BE2C (cell line): ENCODE measurements around the gene KCNC4.
A peak's percentile ranks its signal among the peaks of the same experiment; 100 is the strongest.

ENCODE experiments used
- DNase-seq: peaks from one replicate; pipeline ENCODE4 v3.0.0-alpha.2; 2020
- H3K27me3 ChIP-seq: fragments of 250-450 bp; sonication (Bioruptor Pico); 2 replicates; pipeline ENCODE4 v1.5.1; 2020; ENCODE audit warnings: mild to moderate bottlenecking
- H3K36me3 ChIP-seq: fragments of 250-450 bp; sonication (Bioruptor Pico); 2 replicates; pipeline ENCODE4 v1.5.1; 2020; ENCODE audit warnings: mild to moderate bottlenecking
- H3K4me1 ChIP-seq: fragments of 250-450 bp; sonication (Bioruptor Pico); 2 replicates; pipeline ENCODE4 v1.5.1; 2020
- H3K4me3 ChIP-seq: 2 replicates; pipeline ENCODE4 v1.5.1; 2011; ENCODE audit warnings: low read depth, low read length
- H3K9me3 ChIP-seq: fragments of 250-450 bp; sonication (Bioruptor Pico); 2 replicates; pipeline ENCODE4 v1.5.1; 2020
- TF ChIP-seq, protein P1 (sequence below): IDR thresholded peaks from 2 replicates; pipeline ENCODE4 v1.5.1; 2012; ENCODE audit warnings: mild to moderate bottlenecking, low read depth, low read length

Gene KCNC4

DNA sequence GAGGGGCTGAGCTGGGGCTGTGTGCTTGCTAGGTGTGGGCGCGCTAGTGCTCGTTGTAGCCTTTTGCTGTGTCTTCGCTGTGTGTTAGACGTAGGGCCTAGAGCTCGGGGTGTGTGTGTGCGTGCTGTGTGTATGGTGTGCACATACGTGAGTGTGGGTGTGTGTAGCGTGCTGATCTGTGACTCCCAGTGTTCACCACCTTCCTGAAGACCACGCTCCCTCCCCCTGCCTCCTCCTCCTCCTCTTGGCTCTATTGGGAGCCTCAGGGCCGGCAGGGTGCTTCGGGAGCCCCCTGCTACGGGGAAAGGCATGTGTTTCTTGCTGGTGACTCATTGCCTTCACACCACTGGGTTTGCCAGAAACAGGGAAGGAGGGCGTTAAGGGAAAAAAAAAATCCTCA is 9.4 kb upstream of the KCNC4 start:
- no peak overlapping the region for H3K4me3 ChIP-seq
- TF ChIP-seq, protein P1, sequence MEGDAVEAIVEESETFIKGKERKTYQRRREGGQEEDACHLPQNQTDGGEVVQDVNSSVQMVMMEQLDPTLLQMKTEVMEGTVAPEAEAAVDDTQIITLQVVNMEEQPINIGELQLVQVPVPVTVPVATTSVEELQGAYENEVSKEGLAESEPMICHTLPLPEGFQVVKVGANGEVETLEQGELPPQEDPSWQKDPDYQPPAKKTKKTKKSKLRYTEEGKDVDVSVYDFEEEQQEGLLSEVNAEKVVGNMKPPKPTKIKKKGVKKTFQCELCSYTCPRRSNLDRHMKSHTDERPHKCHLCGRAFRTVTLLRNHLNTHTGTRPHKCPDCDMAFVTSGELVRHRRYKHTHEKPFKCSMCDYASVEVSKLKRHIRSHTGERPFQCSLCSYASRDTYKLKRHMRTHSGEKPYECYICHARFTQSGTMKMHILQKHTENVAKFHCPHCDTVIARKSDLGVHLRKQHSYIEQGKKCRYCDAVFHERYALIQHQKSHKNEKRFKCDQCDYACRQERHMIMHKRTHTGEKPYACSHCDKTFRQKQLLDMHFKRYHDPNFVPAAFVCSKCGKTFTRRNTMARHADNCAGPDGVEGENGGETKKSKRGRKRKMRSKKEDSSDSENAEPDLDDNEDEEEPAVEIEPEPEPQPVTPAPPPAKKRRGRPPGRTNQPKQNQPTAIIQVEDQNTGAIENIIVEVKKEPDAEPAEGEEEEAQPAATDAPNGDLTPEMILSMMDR = no peak
- H3K9me3 ChIP-seq = no peaks in the 10 kb centered on the region
- no peaks in the 10 kb centered on the region for H3K27me3 ChIP-seq
- DNase-seq = no peak
- H3K36me3 ChIP-seq = no peaks in the 10 kb centered on the region
- peaks cover 6% of the 10 kb centered on the region; the same call in 1 of the 2 replicates for H3K4me1 ChIP-seq

DNA sequence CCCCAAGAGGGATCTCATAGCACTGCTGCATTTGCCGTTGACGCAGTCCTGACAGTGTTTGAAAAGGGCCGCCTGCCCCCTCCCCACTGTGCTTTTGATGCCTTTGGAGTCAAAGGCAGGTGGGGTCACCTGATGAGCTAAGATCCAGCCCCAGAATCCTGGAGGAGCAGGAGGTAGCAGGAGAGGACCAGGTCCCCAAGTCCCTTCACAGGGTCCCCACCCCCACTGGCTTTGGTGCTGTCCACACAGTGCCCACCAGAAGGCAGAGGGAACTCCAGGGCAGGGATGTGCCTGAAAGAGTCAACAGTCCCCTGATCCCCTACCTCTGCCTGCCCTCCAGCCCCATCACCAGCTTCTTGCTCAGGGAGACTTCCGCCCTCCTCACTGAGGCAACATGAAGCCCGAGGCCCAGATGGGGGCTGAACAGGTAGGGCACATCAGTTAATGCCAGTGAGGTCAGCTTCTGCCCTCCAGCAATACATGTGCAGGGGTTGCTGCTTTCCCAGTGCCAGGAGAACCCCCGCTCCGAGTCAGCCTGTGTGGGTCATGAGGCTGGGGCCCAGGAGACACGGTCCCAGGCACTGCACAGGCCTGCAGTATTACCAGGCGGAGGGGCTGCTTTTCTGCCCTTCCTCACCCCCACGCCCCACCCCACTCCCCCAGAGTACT is 8.8 kb upstream of the KCNC4 start:
- H3K4me1 ChIP-seq = peaks cover 9% of the 10 kb centered on the region; the same call in 1 of the 2 replicates
- no peaks in the 10 kb centered on the region for H3K9me3 ChIP-seq
- no peak for DNase-seq
- H3K27me3 ChIP-seq = no peaks in the 10 kb centered on the region
- TF ChIP-seq, protein P1 = no peak
- H3K4me3 ChIP-seq = no peak overlapping the region
- no peaks in the 10 kb centered on the region for H3K36me3 ChIP-seq

DNA sequence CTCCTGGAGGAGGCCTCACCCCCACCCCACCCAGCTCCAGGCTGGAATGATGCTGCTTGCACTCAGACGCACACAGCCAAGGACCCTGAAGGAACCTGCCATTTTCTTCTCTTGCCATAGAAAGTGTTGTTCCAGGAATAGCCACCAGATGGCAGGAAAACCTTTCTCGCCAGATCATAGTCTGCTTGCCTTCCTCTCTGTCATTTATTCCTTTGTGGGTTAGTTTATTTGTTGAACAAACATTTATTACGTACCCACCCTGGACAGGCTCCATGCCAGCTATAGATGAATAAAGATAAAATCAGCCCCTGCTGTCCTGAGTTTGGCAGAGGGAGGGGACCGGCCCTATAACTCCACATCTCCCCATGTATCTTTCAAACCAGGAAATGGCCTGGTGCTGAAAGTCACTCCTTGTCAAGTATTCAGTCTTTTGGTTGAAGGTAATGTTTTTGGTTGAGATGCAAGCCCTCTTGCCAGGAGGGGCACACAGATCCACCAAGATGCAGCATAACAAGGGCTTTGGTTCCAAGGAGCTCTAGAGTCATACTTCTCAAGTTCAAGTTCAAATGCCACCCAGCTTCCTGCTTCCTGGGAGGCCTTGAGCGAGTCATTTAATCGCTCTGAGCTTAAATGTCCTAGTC is 7.0 kb upstream of the KCNC4 start:
- TF ChIP-seq, protein P1 = peak; percentile 91
- H3K9me3 ChIP-seq = no peaks in the 10 kb centered on the region
- peak; percentile 73 for DNase-seq
- no peak overlapping the region for H3K4me3 ChIP-seq
- H3K36me3 ChIP-seq = no peaks in the 10 kb centered on the region
- H3K4me1 ChIP-seq = peaks cover 17% of the 10 kb centered on the region; the same call in 1 of the 2 replicates
- H3K27me3 ChIP-seq = no peaks in the 10 kb centered on the region

GRCh38 chr1:110205156-110205555 is 5.0 kb upstream of the KCNC4 start:
- H3K27me3 ChIP-seq = no peaks in the 10 kb centered on the region
- H3K9me3 ChIP-seq = no peaks in the 10 kb centered on the region
- TF ChIP-seq, protein P1 = no peak
- DNase-seq = no peak
- no peaks in the 10 kb centered on the region for H3K36me3 ChIP-seq
- peaks cover 21% of the 10 kb centered on the region; the same call in 1 of the 2 replicates for H3K4me1 ChIP-seq
- H3K4me3 ChIP-seq = no peak overlapping the region

GRCh38 chr1:110205591-110206155 is 4.4 kb upstream of the KCNC4 start:
- TF ChIP-seq, protein P1 = no peak
- no peak for DNase-seq
- no peaks in the 10 kb centered on the region for H3K9me3 ChIP-seq
- H3K27me3 ChIP-seq = peaks cover under 1% of the 10 kb centered on the region; the same call in 1 of the 2 replicates
- H3K4me3 ChIP-seq = no peak overlapping the region
- H3K36me3 ChIP-seq = no peaks in the 10 kb centered on the region
- H3K4me1 ChIP-seq = peaks cover 21% of the 10 kb centered on the region; the same call in 1 of the 2 replicates
